GM18858 (cell line): ENCODE results near the gene VPS13C.

Experiments used
- ATAC-seq: cut with Tn5 transposase; IDR thresholded peaks from one replicate; pipeline ENCODE4 v1.9.1; 2021; ENCODE audit not compliant: unreplicated experiment

VPS13C gene

DNA sequence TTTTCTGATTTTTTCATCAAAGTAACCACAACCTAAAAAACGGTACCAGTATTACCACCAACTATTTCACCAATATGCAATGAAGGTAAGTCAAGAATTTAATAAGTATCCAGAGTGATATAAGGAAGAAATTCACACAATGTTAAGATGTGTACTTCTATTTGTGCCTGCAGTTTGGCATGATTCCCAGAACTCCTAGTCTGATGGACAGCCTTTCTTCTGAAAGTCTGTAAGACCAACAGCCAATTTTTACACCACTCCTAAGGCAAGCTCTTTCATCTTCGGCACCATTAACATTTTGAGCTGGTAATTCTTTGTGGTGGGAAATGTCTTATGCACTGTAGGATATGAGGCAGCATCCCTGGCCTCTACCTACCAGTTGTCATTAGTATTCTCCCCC, 108.3 kb downstream of the VPS13C start:
- no peak for ATAC-seq

DNA sequence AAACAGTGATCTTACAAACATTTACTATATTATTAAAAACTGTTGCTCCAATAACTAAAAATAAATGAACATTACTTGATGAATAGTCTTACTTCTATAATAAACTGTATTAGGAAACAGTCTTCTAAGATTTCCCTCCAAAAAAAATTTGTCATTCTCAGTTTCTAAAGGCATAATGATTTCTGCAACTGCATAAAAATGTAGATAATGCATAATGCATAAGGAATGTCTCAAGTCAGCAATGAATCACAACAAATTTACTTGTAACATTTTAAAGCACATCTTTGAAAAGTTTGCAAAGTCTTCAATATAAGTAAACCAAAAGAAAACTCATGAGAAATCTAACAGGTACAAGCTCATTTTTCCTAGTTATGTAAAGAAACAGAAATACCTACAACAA, 113.5 kb downstream of the VPS13C start:
- no peak for ATAC-seq

DNA sequence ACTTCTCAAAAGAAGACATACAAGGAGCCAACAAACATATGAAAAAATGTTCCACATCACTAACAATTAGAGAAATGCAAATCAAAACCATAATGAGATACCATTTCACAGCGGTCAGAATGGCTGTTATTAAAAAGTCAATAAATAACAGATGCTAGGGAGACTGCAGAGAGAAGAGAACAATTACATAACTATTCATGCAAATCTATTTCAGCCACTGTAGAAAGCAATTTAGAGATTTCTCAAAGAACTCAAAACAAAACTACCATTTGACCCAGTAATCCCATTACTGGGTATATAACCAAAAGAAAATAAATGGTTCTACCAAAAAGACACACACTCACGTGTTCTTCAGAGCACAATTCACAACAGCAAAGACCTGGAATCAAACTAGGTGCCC, 116.3 kb downstream of the VPS13C start:
- ATAC-seq, result no peak

DNA sequence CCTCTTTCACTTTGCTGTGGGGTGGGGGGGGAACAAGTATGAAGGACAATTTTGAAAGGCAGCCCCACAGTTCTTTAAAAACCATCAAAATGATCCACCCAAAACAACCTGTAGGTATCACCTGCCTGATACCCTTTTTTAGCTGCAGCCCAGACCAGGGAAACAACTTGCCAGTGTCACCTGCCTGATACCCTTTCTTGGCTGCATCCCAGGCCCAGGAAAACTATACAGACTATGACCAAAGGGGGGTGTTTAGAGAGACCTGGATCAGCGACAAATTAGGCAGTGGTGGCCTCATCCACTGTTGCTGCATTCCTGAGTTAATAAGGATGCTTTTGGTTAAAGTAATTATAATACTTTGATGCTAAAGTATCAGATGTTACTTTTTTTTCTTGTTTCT, 122.0 kb downstream of the VPS13C start:
- ATAC-seq, result no peak

DNA sequence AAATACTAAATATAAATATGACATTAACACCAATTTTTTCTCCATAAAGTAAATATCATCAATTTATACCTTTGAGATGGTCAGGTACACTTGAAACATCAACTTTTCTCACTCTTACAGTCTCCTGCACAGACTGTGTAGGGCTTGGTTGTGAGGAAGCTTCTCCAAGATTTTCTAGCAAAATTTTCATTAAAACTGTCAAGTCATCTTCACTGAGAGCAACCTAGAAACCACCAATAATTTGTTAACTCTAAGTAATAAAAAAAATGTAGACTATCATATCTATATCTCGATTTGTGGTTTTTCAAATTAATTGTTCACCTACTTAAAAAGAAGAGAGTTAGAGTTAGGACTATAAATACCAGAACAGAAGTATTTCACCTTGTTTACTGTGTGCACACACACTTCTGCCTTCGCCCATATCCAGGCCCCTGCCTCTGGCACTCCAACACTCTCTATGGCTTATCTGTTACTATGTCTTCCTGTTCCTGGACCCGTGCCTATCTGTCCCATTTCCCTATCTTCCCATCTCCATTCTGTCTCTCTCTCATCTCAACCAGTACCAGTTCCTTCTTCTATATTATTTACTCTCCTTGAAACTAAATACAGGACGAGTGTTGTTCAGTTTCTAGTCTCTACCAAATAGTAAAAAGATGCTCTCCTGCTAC, 123.6 kb downstream of the VPS13C start:
- no peak for ATAC-seq

DNA sequence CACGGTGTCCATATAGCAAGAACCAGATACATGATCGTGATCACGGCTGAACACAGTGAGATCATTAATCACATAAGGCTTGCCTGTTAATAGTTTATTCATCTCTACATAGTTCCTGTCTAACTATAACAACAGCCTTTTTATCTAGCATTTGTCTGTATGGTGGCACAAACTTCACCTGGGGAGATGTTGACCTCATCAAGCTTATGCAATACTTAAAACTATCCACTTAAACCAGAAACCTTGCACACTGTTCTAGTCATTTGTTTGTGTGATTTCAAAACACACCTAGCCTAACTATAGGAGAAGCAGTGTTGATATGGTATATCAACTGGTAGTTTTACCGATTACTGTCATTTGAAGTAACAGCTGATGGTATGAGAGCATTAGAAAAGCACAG, 124.8 kb downstream of the VPS13C start:
- no peak for ATAC-seq

DNA sequence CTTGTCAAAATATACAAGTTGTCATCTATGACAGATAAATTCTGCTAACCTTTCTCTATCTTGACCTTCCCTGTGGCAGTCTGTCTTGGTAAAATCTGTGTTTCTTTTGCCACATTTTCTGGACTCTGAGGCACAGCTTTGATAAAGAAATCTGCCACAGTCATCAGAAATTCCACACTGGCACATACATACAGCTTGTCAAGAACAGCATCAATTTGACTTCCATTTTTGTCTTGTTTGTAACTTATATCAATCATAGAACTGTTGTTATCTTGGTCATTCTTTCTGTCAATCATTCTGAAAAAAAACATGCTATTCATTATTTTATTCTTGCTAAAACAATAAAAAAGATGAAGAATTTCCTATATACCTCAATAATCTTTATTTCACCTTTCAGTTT, 130.8 kb downstream of the VPS13C start:
- ATAC-seq, result no peak

DNA sequence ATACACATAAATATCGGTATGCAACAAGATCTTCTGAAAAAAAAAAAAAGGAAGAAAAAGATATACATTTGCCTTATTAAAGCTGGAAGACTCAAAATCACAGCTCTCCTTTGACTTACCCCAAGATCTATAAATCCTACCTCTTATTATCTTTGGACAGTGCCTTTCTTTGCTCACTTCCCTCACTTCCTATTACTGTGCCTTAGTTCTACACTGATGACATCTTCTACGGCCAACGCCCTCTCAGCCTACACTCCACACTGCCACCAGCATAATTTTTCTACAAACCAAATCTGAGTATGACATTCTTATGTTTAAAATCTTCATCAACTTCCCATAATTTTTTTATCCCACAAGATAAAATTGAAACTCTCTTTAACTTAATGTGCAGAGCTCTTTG, 137.1 kb downstream of the VPS13C start:
- no peak for ATAC-seq

DNA sequence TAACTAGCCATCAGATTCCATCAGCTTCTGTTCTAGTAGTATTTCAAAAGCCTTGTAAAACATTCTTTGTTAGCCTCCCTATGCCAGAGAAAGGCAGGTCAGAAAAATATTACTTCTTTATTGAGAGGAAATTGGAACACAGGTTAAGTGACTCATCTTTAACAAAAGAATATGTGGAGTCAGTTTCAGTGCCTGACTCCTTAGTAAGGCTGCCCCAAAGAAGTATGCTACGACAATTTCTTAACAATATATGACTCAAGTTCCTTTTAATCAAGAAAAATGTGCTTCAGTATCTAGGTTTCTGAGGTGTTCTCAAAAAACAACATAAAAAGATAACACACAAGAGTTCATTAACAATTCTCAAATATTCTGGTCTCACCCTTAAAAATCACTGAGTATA, 139.2 kb downstream of the VPS13C start:
- ATAC-seq, result no peak

DNA sequence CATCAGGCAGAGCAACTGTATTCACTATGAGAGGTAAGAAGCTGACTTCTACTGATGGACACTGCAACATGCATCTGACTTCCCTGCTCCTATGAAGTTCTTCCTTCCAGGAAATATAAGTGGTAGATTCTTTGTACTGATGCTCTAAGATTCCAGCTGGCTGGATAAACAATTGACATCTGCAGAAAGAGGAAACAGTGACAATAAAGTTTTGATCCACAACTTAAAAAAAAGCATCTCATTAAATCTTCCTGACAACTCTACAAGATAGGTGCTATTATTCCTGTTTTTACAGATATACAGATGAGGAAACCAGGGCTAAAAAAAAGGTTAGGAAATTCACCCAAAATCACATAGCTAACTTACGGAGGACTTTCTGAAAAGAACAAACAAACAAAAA, 142.8 kb downstream of the VPS13C start:
- ATAC-seq, result no peak

DNA sequence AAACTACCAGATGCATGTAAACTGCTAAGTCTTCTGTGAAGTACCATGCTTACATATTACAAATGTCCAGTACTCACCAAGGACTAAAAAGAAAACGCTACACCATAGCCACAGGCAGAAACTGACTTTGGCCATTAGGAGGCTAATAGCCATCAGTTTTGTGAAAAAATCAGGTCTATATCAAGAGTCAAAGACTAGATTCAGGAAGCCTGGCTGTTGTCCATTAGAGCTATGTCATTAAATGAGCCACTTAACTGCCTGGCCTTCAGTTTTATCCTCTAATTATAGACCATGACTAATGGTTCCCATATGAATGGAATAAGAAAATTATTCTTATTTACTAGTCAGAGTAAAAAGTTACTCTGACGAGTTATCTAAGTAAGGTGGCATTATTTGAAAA, 144.1 kb downstream of the VPS13C start:
- no peak for ATAC-seq

DNA sequence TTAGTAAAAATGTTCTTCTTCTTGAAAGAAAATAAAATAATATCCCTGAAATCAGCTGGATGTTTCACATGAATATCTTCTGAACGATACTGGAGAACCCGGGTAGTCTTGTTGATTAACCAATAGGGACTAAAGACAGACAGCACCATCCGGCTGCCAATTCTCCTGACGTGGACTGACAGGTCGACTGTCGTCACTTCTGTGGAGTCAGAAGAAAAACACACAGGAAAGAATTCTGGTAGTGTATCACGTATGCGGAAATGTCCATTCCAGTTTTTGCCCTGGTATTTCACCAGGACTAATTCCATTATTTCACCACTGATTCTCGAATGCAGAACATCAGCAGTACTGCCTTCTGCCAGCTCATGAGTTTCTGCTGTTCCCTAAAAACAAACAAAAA, 144.6 kb downstream of the VPS13C start:
- no peak for ATAC-seq

DNA sequence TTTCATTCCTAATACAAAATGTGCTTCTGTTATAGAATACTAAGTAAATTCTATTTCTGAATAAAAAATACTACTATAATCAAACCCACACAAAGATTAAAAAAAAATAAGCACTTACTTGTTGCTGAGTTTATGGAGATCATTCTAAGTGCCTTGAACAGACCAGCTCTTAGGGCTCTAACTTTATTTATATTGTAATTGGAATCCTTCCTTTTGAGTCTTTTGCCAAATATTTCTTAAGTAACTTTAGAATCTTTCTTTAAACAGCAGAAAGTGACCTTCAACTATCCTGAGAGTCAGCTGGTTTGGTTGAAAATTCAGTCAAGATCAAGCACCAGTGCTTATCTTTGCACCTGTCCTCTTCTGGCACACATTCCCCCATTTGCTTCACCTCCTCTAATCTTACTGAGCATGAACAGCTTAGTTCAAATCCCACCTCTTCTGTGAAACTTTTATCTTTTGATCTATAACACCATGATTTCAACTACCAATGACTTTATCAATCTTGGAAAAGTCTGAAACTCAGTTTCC, 149.3 kb downstream of the VPS13C start:
- ATAC-seq, result no peak

DNA sequence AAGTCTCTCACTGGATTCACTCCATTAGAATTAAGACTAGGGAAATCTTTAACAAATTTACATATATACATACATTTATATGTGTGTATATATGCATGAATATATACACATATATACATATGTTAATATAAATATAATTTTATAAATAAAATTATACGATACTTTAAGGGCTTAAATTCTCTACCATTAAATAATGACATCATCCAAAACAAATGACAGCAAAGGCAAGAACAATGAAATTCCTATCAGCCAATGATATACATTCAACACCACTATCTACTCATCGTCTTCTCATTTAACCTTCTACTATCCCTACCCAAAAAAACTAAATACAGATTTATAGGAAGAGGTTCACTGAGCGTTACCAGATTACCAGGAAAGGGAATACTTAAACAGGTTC, 152.0 kb downstream of the VPS13C start:
- no peak for ATAC-seq

DNA sequence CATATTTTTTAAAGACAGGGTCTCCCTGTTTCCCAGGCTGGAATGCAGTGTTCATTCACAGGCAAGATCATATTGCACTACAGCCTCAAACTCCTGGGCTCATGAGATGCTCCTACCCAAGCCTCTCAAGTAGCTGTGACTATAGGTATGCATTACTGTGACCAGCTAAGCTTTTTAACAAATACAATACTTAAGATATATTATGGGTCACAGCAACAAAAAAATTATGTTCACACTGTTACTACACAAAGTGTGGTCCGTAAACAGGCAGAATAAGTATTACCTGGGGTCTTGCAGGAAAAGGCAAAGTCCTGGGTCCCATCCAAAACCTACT, 152.5 kb downstream of the VPS13C start:
- ATAC-seq, result no peak

DNA sequence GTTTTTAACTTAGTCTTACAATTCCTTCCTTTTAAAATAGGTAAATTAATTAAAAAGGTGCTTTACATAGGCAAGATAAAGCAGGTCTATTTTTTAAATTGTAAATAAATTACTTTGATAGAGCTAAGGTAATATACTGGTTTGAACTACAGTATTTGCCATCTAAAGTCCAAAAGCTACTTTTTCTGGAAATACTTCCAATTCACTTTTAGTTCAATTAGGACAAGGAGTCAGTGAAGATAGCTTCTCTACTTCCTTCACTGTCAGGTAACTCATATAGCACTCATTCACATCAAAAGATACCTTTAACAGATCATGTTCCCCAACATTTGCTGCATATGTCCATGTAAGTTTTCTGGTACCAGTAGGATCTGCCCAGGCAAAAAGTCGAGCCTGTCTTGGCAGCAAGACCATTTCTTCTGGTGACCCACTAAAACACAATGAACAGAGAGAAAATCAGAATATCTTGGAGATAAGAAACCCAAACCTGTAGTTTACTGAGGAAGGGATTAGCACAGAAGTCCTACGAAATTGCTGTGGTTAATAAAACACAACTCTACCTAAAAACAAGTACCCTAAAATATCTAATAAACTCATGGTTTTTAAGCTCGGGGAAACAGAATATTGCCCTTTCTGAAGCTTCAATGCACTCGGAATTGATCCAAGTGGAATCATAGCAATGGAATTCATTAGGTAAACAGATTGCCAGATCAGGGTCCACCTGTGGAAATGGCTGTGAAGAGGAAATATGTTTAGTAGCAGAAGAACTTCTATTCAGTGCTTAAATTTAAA, 153.1 kb downstream of the VPS13C start:
- no peak for ATAC-seq

DNA sequence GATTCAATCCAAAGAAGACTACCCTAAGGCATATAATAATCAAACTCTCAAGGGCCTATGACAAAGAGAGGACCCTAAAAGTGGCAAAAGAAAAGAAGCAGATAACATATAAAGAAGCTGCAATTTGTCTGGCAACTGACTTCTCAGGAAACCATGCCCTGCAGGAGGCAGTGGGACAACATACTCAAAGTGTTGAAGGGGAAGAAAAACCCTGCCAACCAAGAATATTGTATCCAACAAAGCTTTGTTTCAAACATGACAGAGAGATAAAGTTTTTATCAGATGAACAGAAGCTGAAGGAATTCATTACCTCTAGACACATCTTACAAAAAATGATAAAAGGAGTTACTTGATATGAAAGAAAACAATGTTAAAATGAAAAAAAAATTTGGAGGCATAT, 167.1 kb downstream of the VPS13C start:
- no peak for ATAC-seq

DNA sequence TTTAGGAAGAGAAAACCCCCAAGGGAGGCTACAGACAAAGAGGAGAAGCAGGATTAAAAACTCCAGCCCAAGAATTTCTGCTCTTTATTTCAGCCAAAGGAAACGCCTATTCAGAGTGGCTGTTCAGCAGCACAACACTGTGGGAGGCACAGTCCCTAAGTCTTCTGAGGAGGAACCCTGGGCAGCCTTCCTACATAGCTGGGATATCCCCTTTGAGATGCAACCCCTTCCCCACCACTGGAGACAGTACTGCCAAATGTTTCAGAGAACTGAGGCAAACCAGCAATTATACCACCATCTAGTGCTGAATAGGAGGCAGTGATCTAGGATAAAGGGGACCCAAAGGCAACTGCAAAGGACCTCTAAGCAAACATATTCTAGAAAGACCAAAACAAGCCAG, 168.1 kb downstream of the VPS13C start:
- no peak for ATAC-seq

DNA sequence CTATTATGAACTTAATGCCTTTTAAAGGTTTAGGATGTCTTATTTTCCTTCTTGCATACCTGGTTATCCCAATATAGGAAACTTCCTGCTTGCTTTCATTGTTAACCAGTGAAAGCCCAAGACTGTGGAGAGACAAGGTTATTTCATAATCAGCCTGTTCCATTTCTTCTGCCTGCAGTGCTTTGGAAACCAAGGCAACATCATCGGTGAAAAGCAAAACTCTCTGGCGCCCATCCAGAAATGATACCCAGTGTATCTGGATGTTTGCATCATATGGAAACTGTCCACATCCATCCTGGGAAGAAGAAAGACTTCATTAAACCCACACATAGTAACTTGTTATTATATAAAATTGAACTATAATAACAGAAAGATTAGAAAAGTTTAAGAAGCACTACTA, 170.1 kb downstream of the VPS13C start:
- ATAC-seq, result no peak

DNA sequence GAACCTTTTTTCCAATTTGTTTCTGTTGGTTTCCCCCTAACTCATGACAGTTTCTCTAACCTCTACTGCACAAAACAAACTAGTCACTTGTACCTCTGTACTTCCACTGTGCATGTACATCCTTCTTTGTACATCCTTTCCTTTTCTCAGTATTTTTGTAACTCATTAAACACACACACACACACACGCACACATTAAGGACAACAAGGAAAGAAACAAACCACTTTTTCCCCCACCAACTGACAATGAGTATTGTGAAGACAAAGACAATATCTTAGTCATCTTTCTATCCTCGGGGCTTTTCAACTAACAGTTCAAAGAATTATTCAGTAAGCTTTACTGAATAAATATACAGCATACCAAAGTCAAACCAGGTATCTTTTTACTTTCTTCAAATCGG, 170.5 kb downstream of the VPS13C start:
- ATAC-seq, result no peak

DNA sequence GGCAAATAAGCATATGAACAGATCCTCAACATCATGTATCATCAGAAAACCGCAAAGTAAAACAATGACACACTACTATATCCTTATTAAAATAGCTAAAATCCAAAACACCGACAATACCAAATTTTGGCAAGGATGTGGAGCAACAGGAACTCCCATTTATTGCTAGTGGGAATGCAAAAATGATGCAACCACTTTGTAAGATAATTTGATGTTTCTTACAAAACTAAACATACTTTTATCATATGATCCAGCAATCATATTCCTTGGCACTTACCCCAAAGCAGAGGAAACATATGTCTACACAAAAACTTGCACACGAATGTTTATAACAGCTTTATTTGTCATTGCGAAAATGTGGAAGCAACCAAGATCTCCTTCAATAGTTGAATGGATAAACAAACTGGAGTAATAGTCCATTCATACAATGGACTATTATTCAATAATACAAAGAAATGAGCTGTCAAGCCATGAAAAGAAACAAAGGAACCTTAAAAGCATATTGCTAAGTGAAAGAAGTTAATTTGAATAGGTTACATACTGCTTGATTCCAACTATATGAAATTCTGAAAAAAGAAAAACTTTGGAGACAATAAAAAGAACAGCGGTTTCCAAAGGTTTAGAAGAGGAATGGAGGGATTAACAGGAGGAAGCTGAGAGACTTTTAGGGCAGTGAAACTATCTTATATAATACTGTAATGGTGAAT, 172.0 kb downstream of the VPS13C start:
- no peak for ATAC-seq

DNA sequence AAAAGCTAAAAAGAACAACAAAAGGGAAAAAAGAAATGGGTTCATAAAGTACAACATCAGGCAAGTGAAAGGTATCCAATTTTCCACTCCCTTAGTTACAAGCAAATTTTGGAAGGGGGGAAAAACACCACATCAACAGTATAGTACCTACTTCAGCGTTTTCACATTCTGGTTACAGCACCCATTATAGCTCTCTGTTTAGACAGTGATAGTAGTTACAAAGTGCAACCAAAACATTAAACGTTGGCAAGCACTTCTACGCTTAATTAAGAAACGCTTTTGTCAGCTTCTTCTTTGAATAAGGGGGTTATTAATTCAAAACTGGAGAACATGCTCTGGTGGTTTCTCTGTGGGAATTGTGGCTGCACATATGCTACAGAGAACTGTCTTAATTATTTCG, 180.2 kb downstream of the VPS13C start:
- ATAC-seq, result no peak
